ENCODE data around the gene MARK4.

The MARK4 gene

DNA sequence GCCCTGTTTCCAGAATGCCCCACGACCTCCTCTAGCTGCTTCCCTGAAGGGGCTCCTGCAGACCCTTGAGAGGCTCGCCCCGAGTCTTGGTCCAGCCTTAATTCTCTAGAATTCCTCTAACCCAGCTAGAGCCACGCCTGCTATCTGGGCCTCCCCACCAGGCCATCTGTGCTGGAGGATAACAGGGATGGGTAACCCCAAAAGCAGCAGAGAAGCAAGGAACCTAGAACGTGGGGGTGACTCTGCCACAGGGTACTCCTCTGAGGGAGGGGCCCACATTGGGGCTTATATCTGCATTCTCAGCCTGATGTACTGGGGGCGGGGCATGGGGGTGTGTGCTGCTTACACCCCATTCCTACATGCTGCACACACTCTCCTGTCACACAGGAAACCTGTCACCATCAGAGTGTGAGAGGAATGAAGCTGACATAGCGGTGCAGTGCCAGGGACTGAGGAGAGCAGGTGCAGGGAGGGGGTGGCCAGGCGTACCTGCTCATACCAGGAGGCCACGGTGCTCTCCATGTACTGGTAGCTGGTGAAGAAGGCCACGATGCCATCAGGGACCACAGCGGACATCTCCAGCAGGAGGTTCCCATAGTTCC is 103.3 kb downstream of the MARK4 start:
- in situ Hi-C loops (cut with MboI; ENCODE audit: low sequenced_read_pairs) = no loop called here

Measured in HL-60/S4 (cell line).